ENCODE data around the gene BCOR. TPM values are rescaled to one million over a fixed set of nuclear protein-coding genes. Genes with fewer than 3 reads are reported as not detected.

Gene BCOR
- total and polyA plus RNA-seq, 9 of the 15 experiments (the other 6 are each of a cell fraction or from before 2014, with no cell fraction given) = 27.5 to 113 (median 37.6) TPM

DNA sequence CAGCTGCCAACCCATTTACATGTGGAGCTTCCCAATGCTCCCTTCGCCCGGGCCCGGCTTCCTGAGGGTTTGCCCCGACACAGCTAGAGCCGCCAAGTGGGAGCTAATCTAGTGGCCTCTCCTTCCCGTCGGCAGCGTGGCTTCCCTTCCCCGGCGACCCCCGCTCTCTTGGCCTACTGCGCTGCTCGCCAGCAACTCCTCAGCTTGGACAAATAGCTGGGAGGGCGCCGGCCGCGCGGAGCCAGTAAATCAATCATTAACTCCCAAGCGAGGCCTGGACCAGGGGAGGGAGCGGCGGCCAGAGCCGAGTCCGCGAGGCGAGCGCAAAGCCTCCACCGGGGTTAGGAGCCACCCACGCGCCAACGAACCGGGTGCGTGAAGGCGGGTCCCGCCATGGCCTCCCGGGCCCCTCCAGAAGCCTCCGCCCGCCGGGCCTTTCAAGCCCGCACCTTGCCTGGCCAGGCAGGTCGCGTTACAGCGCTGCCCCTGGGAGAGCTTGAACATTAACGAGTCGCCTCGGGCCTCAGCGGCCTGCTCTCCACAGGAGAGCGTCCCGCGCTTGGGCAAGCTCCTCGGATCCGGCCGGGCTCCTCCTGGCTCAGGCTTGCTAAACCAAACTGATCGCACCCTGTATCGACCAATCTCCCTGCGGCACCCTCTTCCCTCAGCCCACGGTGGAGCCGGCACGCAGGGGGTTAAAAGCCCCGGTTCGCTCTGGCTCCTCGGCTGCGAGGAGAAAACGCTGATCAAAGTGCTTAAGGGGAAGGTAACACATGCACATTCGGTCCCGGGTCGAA, 10.6 kb upstream of the BCOR start (continued):
- no peak for TF ChIP-seq NCOA2 (IDR thresholded peaks at IDR 0.05; ENCODE audit: partially characterized antibody in 2 of 2)
- TF ChIP-seq, protein P1, sequence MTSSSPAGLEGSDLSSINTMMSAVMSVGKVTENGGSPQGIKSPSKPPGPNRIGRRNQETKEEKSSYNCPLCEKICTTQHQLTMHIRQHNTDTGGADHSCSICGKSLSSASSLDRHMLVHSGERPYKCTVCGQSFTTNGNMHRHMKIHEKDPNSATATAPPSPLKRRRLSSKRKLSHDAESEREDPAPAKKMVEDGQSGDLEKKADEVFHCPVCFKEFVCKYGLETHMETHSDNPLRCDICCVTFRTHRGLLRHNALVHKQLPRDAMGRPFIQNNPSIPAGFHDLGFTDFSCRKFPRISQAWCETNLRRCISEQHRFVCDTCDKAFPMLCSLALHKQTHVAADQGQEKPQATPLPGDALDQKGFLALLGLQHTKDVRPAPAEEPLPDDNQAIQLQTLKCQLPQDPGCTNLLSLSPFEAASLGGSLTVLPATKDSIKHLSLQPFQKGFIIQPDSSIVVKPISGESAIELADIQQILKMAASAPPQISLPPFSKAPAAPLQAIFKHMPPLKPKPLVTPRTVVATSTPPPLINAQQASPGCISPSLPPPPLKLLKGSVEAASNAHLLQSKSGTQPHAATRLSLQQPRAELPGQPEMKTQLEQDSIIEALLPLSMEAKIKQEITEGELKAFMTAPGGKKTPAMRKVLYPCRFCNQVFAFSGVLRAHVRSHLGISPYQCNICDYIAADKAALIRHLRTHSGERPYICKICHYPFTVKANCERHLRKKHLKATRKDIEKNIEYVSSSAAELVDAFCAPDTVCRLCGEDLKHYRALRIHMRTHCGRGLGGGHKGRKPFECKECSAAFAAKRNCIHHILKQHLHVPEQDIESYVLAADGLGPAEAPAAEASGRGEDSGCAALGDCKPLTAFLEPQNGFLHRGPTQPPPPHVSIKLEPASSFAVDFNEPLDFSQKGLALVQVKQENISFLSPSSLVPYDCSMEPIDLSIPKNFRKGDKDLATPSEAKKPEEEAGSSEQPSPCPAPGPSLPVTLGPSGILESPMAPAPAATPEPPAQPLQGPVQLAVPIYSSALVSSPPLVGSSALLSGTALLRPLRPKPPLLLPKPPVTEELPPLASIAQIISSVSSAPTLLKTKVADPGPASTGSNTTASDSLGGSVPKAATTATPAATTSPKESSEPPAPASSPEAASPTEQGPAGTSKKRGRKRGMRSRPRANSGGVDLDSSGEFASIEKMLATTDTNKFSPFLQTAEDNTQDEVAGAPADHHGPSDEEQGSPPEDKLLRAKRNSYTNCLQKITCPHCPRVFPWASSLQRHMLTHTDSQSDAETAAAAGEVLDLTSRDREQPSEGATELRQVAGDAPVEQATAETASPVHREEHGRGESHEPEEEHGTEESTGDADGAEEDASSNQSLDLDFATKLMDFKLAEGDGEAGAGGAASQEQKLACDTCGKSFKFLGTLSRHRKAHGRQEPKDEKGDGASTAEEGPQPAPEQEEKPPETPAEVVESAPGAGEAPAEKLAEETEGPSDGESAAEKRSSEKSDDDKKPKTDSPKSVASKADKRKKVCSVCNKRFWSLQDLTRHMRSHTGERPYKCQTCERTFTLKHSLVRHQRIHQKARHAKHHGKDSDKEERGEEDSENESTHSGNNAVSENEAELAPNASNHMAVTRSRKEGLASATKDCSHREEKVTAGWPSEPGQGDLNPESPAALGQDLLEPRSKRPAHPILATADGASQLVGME (CRISPR knock-in tag; IDR thresholded peaks at IDR 0.05) = no peak
- TF ChIP-seq, protein P2, sequence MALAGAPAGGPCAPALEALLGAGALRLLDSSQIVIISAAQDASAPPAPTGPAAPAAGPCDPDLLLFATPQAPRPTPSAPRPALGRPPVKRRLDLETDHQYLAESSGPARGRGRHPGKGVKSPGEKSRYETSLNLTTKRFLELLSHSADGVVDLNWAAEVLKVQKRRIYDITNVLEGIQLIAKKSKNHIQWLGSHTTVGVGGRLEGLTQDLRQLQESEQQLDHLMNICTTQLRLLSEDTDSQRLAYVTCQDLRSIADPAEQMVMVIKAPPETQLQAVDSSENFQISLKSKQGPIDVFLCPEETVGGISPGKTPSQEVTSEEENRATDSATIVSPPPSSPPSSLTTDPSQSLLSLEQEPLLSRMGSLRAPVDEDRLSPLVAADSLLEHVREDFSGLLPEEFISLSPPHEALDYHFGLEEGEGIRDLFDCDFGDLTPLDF (CRISPR knock-in tag; IDR thresholded peaks at IDR 0.05) = no peak
- no peak for TF ChIP-seq TEAD2 (tag; IDR thresholded peaks at IDR 0.05)
- TF ChIP-seq, protein P3, sequence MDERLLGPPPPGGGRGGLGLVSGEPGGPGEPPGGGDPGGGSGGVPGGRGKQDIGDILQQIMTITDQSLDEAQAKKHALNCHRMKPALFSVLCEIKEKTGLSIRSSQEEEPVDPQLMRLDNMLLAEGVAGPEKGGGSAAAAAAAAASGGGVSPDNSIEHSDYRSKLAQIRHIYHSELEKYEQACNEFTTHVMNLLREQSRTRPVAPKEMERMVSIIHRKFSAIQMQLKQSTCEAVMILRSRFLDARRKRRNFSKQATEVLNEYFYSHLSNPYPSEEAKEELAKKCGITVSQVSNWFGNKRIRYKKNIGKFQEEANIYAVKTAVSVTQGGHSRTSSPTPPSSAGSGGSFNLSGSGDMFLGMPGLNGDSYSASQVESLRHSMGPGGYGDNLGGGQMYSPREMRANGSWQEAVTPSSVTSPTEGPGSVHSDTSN (CRISPR knock-in tag; IDR thresholded peaks at IDR 0.05; ENCODE audit: low read depth) = no peak
- TF ChIP-seq, protein P3 (tag; conservative IDR thresholded peaks at IDR 0.05; ENCODE audit: low read depth) = peak; percentile 48; the same call in 1 of the 2 replicates
- TF ChIP-seq SETDB1 (IDR thresholded peaks at IDR 0.05; ENCODE audit: low read length) = no peak
- TF ChIP-seq HDGF (IDR thresholded peaks at IDR 0.05) = no peak
- no peak for TF ChIP-seq TAF15 (IDR thresholded peaks at IDR 0.05; ENCODE audit: low read depth, low read length)
- no peak for TF ChIP-seq KLF16 (IDR thresholded peaks at IDR 0.05)
- TF ChIP-seq EHMT2 (IDR thresholded peaks at IDR 0.05) = no peak
- TF ChIP-seq MEIS2 (IDR thresholded peaks at IDR 0.05; ENCODE audit: partially characterized antibody) = peak; percentile 82
- TF ChIP-seq KDM5B (IDR thresholded peaks at IDR 0.05; ENCODE audit: insufficient replicate concordance, low read depth, low read length) = peak; percentile 35
